NCI-H1694 treated with DMSO at 0.1 percent for 48 hours (cell line): Measurements from ENCODE around the gene SRSF8.
"Not testable (repeated sequence)": the region's sequence is repeated elsewhere in the genome, so short reads cannot be mapped to it uniquely, and the experiment has no call there.

Experiments
- DNase-seq: peaks from one replicate; lab custom pipeline; 2025; lab: John Stamatoyannopoulos, UW

Gene SRSF8

GRCh38 chr11:95066716-95067038, at the start of gene SRSF8:
Gene SRSF8 (plus strand): TSS chr11:95066919. CDS start chr11:95067227, 308 bp downstream.
- no peak for DNase-seq

- not testable (repeated sequence) for DNase-seq
These were observed 45.3 kb upstream of the SRSF8 start for GRCh38 chr11:95021468-95021867.

- no peak for DNase-seq
These were observed 41.8 kb upstream of the SRSF8 start, which contains the start of gene KDM4E for GRCh38 chr11:95024958-95025357. Gene KDM4E (plus strand): TSS chr11:95025258. CDS start chr11:95025558, 300 bp downstream.

GRCh38 chr11:95025594-95025993, 41.1 kb upstream of the SRSF8 start:
- not testable (repeated sequence) for DNase-seq

GRCh38 chr11:95028357-95028756, 38.4 kb upstream of the SRSF8 start:
- no peak for DNase-seq

GRCh38 chr11:95033051-95033450, 33.7 kb upstream of the SRSF8 start:
- no peak for DNase-seq

- no peak for DNase-seq
These were observed 31.4 kb upstream of the SRSF8 start for GRCh38 chr11:95035316-95035715.

GRCh38 chr11:95037356-95038035, 29.2 kb upstream of the SRSF8 start:
- DNase-seq, result not testable (repeated sequence)

- no peak for DNase-seq
These were observed 24.5 kb upstream of the SRSF8 start for GRCh38 chr11:95042239-95042638.

GRCh38 chr11:95042906-95043305, 23.8 kb upstream of the SRSF8 start:
- no peak for DNase-seq

GRCh38 chr11:95044010-95044409, 22.7 kb upstream of the SRSF8 start:
- DNase-seq, result no peak

GRCh38 chr11:95045812-95046211, 20.9 kb upstream of the SRSF8 start:
- no peak for DNase-seq

- not testable (repeated sequence) for DNase-seq
These were observed 17.6 kb upstream of the SRSF8 start, which contains the start of gene KDM4F for GRCh38 chr11:95049122-95049521. Gene KDM4F (plus strand): TSS chr11:95049422.

- DNase-seq, result no peak
These were observed 16.0 kb upstream of the SRSF8 start for GRCh38 chr11:95050595-95051202.

GRCh38 chr11:95054356-95054755, 12.4 kb upstream of the SRSF8 start:
- DNase-seq, result no peak

- no peak for DNase-seq
These were observed 11.3 kb upstream of the SRSF8 start for GRCh38 chr11:95055283-95055897.

GRCh38 chr11:95057959-95058358, 8.8 kb upstream of the SRSF8 start:
- no peak for DNase-seq

GRCh38 chr11:95058621-95059020, 8.1 kb upstream of the SRSF8 start:
- DNase-seq, result no peak

GRCh38 chr11:95059046-95059445, 7.7 kb upstream of the SRSF8 start:
- no peak for DNase-seq

GRCh38 chr11:95065336-95065735, 1.4 kb upstream of the SRSF8 start:
- no peak for DNase-seq

- DNase-seq, result peak; percentile 32
These were observed 521 bp downstream of the SRSF8 start for GRCh38 chr11:95067039-95067840.

GRCh38 chr11:95067841-95068219, 1.1 kb downstream of the SRSF8 start:
- DNase-seq, result no peak
